Mesenteric fat pad (tissue), 1 donor: ENCODE measurements around the gene DDX59. TPM values are rescaled to one million over a fixed set of nuclear protein-coding genes. Genes with fewer than 3 reads are reported as not detected.
A peak's percentile ranks its signal among the peaks of the same experiment; 100 is the strongest.

Source experiments
- DNase-seq: peaks from one replicate; pipeline ENCODE4 v3.0.0-alpha.2; 2020; ENCODE audit warnings: low spot score
- long read RNA-seq: library from polyadenylated mRNA; unstranded; transcript quantifications from one replicate; pipeline ENCODE4 v2.0.0, GENCODE V29; 2020
- total RNA-seq: library from RNA; stranded (reverse); fragmentation: NEBNext Ultra II Directional; extraction: Animal tissue kit (Norgen Biotek cat#: 25700); gene quantifications from one replicate; pipeline ENCODE4 v1.2.1, GENCODE V29; 2021
- donor health status: DM: yes; HTN: yes; CAD: no.

Gene DDX59
- total RNA-seq, result 17.1 TPM
- long read RNA-seq, transcript DDX59-201 (8 exons, 2,289 nt), result major isoform, 6 of 53 reads
- long read RNA-seq, partial matches to known transcripts, result 35 of 53 reads
- long read RNA-seq, other reads (novel, unspliced or antisense), result 11 of 53 reads

- DNase-seq, result peak; percentile 98
These were observed at the start of gene DDX59 for GRCh38 chr1:200669314-200670241. DDX59 (minus strand) TSS chr1:200669907; CDS start chr1:200666740, 3,167 bp downstream.

- no peak for DNase-seq
These were observed 44.9 kb upstream of the DDX59 start for GRCh38 chr1:200714504-200715187.

DNA sequence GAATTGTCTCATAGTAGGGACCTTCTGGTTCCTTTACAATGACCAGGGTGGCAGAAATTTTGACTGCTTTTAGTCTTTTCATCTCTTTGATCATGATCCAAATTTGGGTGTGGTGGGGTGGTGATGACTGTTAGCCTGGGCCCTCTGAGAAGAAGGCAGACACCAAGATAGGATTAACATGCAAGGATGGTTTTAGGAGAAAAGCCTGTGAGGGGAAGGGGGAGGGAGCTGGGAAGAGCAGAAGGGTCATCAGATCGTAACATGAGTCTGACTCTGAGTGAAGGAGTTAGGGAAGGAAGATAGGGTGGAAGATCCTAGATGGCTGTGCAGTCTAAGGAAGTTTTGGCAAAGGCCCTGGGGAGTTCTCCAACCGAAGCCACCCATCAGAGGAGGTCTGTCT lies 40.5 kb upstream of the DDX59 start:
- no peak for DNase-seq

- no peak for DNase-seq
These were observed 39.1 kb upstream of the DDX59 start for GRCh38 chr1:200708769-200709168.

GRCh38 chr1:200708161-200708560 lies 38.5 kb upstream of the DDX59 start:
- DNase-seq, result no peak

DNA sequence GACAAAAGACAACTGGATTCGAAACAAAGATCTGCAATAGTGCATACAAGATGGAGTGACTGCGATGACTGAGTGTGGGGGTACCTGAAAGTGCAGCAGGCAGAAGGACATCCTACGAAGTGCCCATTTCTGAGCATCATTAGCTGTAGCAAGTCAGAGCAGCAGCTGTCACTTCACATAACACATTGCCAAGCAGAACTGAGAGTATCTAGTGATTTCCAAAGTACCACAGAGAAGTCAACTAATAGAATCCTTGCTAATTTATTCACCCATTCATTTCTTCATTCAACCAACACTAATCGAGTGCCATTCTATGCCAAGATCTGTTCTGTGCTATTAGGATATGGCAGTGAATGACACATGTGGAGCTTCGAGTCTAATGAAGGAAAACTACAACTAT lies 37.4 kb upstream of the DDX59 start:
- no peak for DNase-seq

DNA sequence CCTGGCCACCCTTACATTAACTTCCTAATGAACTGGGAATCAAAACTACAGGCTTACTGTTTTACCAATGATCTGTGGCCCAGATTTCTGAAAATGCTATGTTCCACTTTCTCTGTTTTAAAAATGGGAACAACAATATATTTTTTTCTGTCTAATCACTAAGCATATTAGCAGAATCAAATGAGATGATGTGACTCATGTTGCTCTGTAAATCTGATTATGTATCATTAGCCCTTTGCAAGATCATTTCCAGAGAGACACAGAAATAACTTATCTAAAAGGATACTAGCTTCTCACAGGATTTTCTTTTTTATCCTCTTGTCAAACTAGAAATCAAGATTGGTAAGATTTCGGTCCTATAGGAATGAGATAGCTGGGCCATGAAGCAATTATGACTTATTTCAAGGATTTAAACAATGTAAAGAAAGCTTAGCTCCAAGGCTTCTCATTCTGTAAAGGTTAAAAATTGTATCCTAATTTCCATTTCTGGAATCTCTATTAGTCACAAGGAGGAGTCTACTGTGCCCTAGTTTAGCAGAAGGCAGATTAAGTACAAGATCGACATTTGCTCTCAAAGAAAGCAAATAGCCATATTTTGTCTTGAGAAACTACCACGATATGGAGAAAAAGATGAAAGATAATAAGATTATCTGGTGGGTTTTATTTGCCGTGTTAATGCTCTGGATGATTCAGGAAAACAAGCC lies 36.6 kb upstream of the DDX59 start:
- DNase-seq, result no peak

- no peak for DNase-seq
These were observed 35.3 kb upstream of the DDX59 start for GRCh38 chr1:200704986-200705500.

DNA sequence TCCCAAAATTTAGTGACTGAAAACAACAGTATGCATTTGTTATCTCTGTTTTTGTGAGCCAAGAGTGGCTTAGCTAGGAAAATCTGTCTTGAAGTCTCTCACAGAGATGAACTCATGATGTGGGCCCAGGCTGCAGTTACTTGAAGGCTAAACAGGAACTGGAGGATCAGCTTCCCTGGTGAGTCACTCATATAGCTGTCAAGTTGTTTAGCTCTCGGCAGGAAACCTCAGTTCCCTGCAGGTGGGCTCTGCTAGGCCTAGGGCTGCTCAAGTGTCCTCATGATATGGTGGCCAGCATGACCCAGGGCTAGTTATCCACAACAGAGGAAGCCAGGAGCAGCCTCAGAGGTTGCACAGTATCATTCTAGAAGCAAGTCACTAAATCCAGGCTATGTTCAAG lies 30.2 kb upstream of the DDX59 start:
- no peak for DNase-seq

- DNase-seq, result no peak
These were observed 25.0 kb upstream of the DDX59 start for GRCh38 chr1:200694738-200695137.

GRCh38 chr1:200693327-200693726 lies 23.6 kb upstream of the DDX59 start:
- DNase-seq, result no peak

DNA sequence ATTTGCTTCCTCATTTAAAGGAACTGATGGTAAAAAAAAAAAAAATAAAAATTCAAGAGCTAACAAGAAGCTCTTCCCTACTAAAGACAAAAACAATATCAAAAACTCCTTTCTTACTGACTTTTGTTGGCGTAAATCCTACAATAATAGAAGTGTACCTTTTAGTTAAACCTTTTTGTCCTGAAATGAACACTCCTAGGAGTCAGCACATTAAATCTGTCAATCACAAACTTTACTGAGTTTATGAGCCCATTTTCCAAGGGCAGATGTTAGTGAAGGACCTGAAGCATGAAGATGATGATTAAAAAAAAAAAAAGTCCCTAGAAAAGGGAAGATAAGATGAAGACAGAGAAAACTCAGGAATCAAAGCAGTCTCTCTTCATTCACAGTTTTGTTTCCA lies 22.6 kb upstream of the DDX59 start:
- DNase-seq, result no peak

DNA sequence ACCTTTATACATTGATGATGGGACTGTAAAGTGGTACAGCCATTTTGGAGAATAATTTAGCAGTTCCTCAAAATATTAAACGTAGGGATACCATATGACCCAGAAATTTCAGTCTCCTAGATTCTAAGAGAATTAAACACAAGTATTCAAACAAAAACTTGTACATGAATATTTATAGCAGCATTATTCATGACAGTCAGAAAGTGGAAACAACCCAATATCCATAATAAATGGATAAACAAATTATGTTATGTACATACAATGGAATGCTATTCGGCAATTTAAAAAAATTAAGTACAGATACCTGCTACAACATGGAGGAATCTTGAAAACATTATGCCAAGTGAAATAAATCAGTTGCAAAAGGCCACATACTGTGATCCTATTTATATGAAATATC lies 16.9 kb upstream of the DDX59 start:
- DNase-seq, result no peak

DNA sequence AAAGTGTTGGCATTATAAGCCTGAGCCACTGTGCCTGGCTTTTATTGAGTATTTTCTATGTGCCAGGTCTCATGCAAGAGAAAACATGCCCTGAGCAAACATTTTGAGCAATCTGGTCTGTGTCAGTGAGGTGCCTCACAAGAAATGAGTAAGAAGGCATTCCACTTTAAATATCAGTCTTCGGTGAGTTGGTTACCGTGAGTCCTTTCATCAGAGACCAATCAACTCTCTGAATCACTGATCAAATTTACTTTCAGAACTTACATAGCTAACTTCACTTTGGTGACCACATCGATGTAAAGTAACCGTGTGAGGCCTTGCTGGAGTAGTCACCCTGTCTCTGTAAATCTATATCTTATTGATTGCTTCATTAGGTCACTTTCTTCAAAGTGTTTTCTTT lies 14.3 kb upstream of the DDX59 start:
- no peak for DNase-seq

GRCh38 chr1:200683298-200683697 lies 13.6 kb upstream of the DDX59 start:
- no peak for DNase-seq

GRCh38 chr1:200681231-200681630 lies 11.5 kb upstream of the DDX59 start:
- no peak for DNase-seq

- no peak for DNase-seq
These were observed 7.1 kb upstream of the DDX59 start for GRCh38 chr1:200676829-200677228.

DNA sequence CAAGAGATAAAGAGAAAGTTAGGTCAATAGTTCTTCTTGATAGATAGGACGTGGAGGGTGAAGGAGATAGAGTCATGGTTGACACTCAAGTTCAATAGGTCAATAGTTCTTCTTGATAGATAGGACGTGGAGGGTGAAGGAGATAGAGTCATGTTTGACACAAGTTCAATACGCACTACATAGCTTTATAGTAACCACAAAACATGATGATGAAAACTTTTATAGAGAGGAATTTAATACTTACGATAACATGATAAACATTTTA lies 5.8 kb upstream of the DDX59 start:
- no peak for DNase-seq

DNA sequence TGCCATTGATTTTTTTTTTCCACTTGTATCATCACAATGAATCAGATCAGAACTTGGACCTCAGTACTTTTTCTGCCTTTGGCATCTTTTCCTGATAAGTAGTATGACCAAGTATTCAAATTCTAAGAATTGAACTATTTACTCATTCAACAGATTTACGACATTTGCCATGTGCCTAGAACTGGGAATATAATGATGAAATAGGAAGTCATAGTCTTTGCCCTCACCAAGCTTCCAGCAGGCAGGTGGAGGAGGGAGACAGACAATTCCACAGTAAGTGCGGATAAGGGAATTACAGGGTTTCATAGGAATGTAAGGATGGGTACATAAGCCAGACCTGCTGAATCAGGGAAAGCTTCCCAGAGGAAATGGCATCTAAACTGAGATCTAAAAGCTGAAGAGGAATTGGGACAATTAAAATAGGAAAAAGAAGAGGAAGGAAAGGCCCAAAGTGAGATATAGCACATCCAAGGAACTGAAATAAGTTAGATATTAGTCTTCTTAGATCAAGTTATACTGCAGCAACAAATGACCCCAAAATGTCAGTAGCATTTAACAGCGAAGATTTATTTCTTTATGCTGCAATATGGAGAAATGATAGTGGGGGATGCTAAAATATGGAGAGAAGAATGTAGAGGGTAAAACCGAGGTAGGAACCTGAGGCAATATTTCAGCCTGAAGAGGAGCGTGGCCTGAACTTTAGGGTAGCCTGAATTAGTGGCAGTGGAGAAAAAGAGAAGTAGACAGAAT lies 5.3 kb upstream of the DDX59 start:
- DNase-seq, result no peak

GRCh38 chr1:200673952-200674823 lies 4.5 kb upstream of the DDX59 start:
- DNase-seq, result no peak
